Lower leg skin (tissue), 4 donors: ENCODE measurements around the gene CELA2B. TPM values are rescaled to one million over a fixed set of nuclear protein-coding genes. Genes with fewer than 3 reads are reported as not detected.

Experiments used
- DNase-seq, 2 donors: peaks; one replicate each; pipeline ENCODE4 v3.0.0-alpha.2; 2019; ENCODE audit warnings: low spot score in 2 of 2
- H3K4me3 ChIP-seq: fragments of 200-600 bp; sonication (generic); 2 replicates; pipeline ENCODE4 v1.5.1; 2017; ENCODE audit warnings: mild to moderate bottlenecking, low read depth; ENCODE audit not compliant: poor library complexity, severe bottlenecking
- CTCF ChIP-seq, 3 donors: fragments of 450-650 bp; IDR thresholded peaks; one replicate each; pipeline ENCODE4 v1.5.1; 2016; ENCODE audit warnings: antibody characterized with exemption in 3 of 3, mild to moderate bottlenecking in 3 of 3, moderate library complexity in 2 of 3
- POLR2A ChIP-seq, 2 donors: fragments of 450-650 bp; IDR thresholded peaks; one replicate each; pipeline ENCODE4 v1.6.1; 2016 to 2017; ENCODE audit warnings: antibody characterized with exemption in 2 of 2, mild to moderate bottlenecking in 1 of 2, moderate library complexity in 1 of 2
- WGBS, 2 donors: methylation state at CpG; one replicate each; pipeline ENCODE4 v1.1.5; 2018; 5-methylcytosine and 5-hydroxymethylcytosine counted together
- intact Hi-C: fragments of 100-400 bp; cut with DNase I; formaldehyde crosslinking; loops from one replicate; pipeline ENCODE4 v1.15.0; 2023; ENCODE audit warnings: low total_unique reads
- total RNA-seq, 4 donors: library from RNA; depleted of rRNA; stranded (reverse); fragments of >200 nt; gene quantifications; one replicate each; pipeline ENCODE4 v1.1.0, GENCODE V29; 2016

The CELA2B gene
- total RNA-seq, 4 donors from 2014 or later: 0.49 TPM; not detected in 3

GRCh38 chr1:15501208-15502032, 25.5 kb downstream of the CELA2B start:
- TF ChIP-seq POLR2A (IDR thresholded peaks at IDR 0.05): no peak
- TF ChIP-seq CTCF (IDR thresholded peaks at IDR 0.05): no peak
- no peak overlapping the region for H3K4me3 ChIP-seq
- intact Hi-C loops: no loop called here
- DNase-seq: peak in 1 of 2 donors; percentile 22
- WGBS, 2 donors: 69 to 71% methylated on average over 17 of the region's 17 CpGs

GRCh38 chr1:15504436-15504835, 28.5 kb downstream of the CELA2B start:
- intact Hi-C loops: no loop called here
- no peak for DNase-seq
- TF ChIP-seq POLR2A (IDR thresholded peaks at IDR 0.05): no peak
- TF ChIP-seq CTCF (IDR thresholded peaks at IDR 0.05): no peak
- H3K4me3 ChIP-seq: no peak overlapping the region
- WGBS, 2 donors: 87 to 100% methylated on average over 4 of the region's 4 CpGs

GRCh38 chr1:15506831-15507230, 30.9 kb downstream of the CELA2B start:
- no peak overlapping the region for H3K4me3 ChIP-seq
- WGBS, 2 donors: 94 to 96% methylated on average over 17 of the region's 17 CpGs
- TF ChIP-seq CTCF (IDR thresholded peaks at IDR 0.05): no peak
- no peak for TF ChIP-seq POLR2A (IDR thresholded peaks at IDR 0.05)
- DNase-seq: no peak
- intact Hi-C loops: no loop called here

GRCh38 chr1:15507278-15507677, 31.4 kb downstream of the CELA2B start:
- H3K4me3 ChIP-seq: no peak overlapping the region
- intact Hi-C loops: no loop called here
- peak in 1 of 2 donors; percentile 49 for DNase-seq
- 93 to 94% methylated on average over 5 of the region's 5 CpGs for WGBS, 2 donors
- TF ChIP-seq POLR2A (IDR thresholded peaks at IDR 0.05): no peak
- no peak for TF ChIP-seq CTCF (IDR thresholded peaks at IDR 0.05)

GRCh38 chr1:15508700-15509487, 33.0 kb downstream of the CELA2B start:
- TF ChIP-seq POLR2A (IDR thresholded peaks at IDR 0.05): no peak
- TF ChIP-seq CTCF (IDR thresholded peaks at IDR 0.05): no peak
- peak in 1 of 2 donors; percentile 54 for DNase-seq
- no peak overlapping the region for H3K4me3 ChIP-seq
- intact Hi-C loops: no loop called here
- WGBS, 2 donors: 89 to 92% methylated on average over 12 of the region's 12 CpGs
